Parathyroid adenoma (tissue), 2 donors: Measurements from ENCODE around the gene PPM1K.

Experiments
- H2AFZ ChIP-seq: fragments of 300-600 bp; sonication (generic); one replicate; pipeline ENCODE4 v1.7.0; 2017; ENCODE audit warnings: antibody characterized with exemption, mild to moderate bottlenecking
- H3K27ac ChIP-seq: fragments of 300-600 bp; sonication (generic); one replicate; pipeline ENCODE4 v1.7.0; 2017
- H3K27me3 ChIP-seq: fragments of 300-600 bp; sonication (generic); one replicate; pipeline ENCODE4 v1.7.0; 2017; ENCODE audit warnings: low read length; ENCODE audit not compliant: control insufficient read depth, insufficient read depth
- H3K36me3 ChIP-seq: fragments of 300-600 bp; sonication (generic); one replicate; pipeline ENCODE4 v1.7.0; 2017; ENCODE audit warnings: low read length; ENCODE audit not compliant: control insufficient read depth, insufficient read depth
- H3K4me1 ChIP-seq: fragments of 300-600 bp; sonication (generic); one replicate; pipeline ENCODE4 v1.7.0; 2017; ENCODE audit warnings: control low read depth
- H3K4me2 ChIP-seq: fragments of 300-600 bp; sonication (generic); one replicate; pipeline ENCODE4 v1.7.0; 2017; ENCODE audit warnings: low read length
- H3K4me3 ChIP-seq: fragments of 300-600 bp; sonication (generic); one replicate; pipeline ENCODE4 v1.7.0; 2017; ENCODE audit warnings: low read depth, low read length
- H3K79me2 ChIP-seq: fragments of 300-600 bp; sonication (generic); one replicate; pipeline ENCODE4 v1.7.0; 2017; ENCODE audit warnings: control low read depth
- H3K9ac ChIP-seq: fragments of 300-600 bp; sonication (generic); one replicate; pipeline ENCODE4 v1.7.0; 2017; ENCODE audit warnings: mild to moderate bottlenecking
- H3K9me3 ChIP-seq: fragments of 300-600 bp; sonication (generic); one replicate; pipeline ENCODE4 v1.7.0; 2017; ENCODE audit warnings: low read length; ENCODE audit not compliant: control insufficient read depth
- TF ChIP-seq, protein P1 (sequence below): fragments of 300-600 bp; sonication (generic); IDR thresholded peaks from one replicate; pipeline ENCODE4 v1.7.0; 2017; ENCODE audit warnings: antibody characterized with exemption, mild to moderate bottlenecking
- donor health status: primary hyperparathyroidism.

Gene PPM1K

GRCh38 chr4:88242144-88242543 is 42.2 kb downstream of the PPM1K start:
- H3K4me1 ChIP-seq: no peaks in the 10 kb centered on the region
- no peak overlapping the region for H3K27ac ChIP-seq
- no peak overlapping the region for H3K4me2 ChIP-seq
- no peaks in the 10 kb centered on the region for H3K27me3 ChIP-seq
- no peaks in the 10 kb centered on the region for H3K9me3 ChIP-seq
- H3K4me3 ChIP-seq: no peak overlapping the region
- no peaks in the 10 kb centered on the region for H3K79me2 ChIP-seq
- H3K36me3 ChIP-seq: no peaks in the 10 kb centered on the region
- no peak overlapping the region for H3K9ac ChIP-seq
- TF ChIP-seq, protein P1, sequence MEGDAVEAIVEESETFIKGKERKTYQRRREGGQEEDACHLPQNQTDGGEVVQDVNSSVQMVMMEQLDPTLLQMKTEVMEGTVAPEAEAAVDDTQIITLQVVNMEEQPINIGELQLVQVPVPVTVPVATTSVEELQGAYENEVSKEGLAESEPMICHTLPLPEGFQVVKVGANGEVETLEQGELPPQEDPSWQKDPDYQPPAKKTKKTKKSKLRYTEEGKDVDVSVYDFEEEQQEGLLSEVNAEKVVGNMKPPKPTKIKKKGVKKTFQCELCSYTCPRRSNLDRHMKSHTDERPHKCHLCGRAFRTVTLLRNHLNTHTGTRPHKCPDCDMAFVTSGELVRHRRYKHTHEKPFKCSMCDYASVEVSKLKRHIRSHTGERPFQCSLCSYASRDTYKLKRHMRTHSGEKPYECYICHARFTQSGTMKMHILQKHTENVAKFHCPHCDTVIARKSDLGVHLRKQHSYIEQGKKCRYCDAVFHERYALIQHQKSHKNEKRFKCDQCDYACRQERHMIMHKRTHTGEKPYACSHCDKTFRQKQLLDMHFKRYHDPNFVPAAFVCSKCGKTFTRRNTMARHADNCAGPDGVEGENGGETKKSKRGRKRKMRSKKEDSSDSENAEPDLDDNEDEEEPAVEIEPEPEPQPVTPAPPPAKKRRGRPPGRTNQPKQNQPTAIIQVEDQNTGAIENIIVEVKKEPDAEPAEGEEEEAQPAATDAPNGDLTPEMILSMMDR: no peak
- no peak overlapping the region for H2AFZ ChIP-seq

DNA sequence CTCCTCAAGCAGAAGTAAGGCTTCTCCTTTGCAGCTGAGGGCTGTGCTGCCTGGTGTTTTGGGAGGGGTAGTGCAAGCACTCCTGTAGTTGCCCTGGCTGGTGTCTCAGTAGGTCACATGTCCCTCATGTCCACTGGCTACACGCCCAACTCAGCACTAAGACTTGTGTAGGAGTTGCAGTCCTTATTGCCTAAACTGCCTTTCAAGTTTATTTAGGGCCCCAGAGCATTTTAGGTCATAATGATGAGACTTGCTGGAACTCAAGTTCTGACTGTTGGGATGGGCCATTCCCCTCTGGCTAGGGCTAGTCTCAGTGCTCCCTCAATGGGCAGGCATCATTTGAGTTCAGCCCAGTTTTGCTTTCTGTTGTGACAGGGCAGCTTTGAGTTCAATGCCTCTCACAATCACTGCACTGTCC is 44.1 kb downstream of the PPM1K start:
- no peaks in the 10 kb centered on the region for H3K27me3 ChIP-seq
- no peak overlapping the region for H2AFZ ChIP-seq
- H3K9ac ChIP-seq: no peak overlapping the region
- no peaks in the 10 kb centered on the region for H3K4me1 ChIP-seq
- TF ChIP-seq, protein P1: no peak
- no peak overlapping the region for H3K4me3 ChIP-seq
- H3K79me2 ChIP-seq: no peaks in the 10 kb centered on the region
- no peaks in the 10 kb centered on the region for H3K36me3 ChIP-seq
- H3K27ac ChIP-seq: no peak overlapping the region
- no peak overlapping the region for H3K4me2 ChIP-seq
- no peaks in the 10 kb centered on the region for H3K9me3 ChIP-seq

DNA sequence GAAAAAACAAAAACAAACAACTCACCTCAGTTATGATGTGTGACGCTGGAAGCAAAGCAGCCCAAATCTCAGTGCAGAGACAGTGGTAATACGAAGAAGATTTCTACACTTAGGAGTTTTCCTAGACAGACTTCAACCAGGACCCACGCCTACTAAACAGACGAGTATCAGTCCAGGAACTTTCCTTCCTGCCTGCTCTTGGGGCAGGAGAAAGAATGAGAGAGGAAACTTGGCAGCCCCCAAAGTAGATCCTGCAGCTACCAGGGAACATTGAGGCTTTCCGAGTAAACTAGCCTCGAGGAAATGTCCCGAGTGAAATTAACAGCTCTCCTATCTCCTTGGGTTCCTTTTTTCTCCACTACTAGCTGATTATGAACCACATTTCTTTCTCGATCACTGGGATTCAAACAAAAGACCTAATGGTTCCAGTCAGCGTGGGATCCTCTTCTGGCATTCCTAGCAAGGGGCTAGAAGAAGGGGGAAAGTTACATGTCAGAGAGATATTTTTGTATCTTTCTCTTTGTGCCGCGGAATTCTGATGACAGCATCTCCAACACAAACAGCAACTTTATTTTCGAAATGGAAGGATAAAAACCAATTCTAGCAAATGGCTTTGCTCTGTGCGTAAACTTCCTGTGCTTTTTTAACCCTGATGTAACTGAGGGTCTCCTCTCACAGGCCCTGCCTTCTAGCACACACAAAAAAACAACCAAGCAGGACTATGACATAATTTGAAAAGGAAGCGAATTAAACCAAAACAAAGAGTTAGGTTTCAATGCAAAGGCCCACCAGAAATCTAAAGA is 53.2 kb downstream of the PPM1K start:
- H3K27me3 ChIP-seq: no peaks in the 10 kb centered on the region
- TF ChIP-seq, protein P1: no peak

DNA sequence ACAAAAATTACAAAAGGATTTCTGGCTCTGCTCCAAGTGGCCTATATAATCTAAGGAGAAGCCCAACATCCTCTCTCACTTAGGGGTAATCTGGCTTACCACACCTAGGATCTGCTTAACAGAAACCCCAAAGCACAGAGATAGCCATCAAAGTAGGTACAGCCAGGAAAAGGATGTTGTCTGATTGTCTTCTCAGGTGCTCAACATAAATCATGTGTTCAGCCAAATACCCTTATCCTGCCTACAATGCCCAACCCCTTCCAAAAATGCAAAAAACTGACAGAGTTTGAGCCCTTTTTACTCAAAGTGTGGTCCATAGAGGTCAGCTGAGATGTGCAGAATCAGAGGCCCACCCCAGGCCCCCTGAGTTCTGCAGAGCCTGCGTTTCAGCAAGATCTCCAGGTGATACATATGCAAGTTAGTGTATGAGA is 53.9 kb downstream of the PPM1K start:
- Histone ChIP-seq H3K4me3 (no peak overlapping the region), H3K27me3 (no peaks in the 10 kb centered on the region), H3K9ac (no peak overlapping the region), H2AFZ (peak overlapping the region; percentile 89), H3K27ac (no peak overlapping the region), H3K4me1 (no peaks in the 10 kb centered on the region), H3K4me2 (no peak overlapping the region), H3K9me3 (no peaks in the 10 kb centered on the region), H3K79me2 (no peaks in the 10 kb centered on the region), H3K36me3 (no peaks in the 10 kb centered on the region)
- TF ChIP-seq, protein P1: no peak

More for the DNA sequence above, 53.2 kb downstream of the PPM1K start:
- Histone ChIP-seq H3K36me3 (no peaks in the 10 kb centered on the region), H2AFZ (peak overlapping the region; percentile 89), H3K27ac (peak overlapping the region; percentile 55), H3K4me3 (no peak overlapping the region), H3K9ac (no peak overlapping the region), H3K4me2 (peak overlapping the region; percentile 30), H3K9me3 (no peaks in the 10 kb centered on the region), H3K79me2 (no peaks in the 10 kb centered on the region), H3K4me1 (no peaks in the 10 kb centered on the region)

DNA sequence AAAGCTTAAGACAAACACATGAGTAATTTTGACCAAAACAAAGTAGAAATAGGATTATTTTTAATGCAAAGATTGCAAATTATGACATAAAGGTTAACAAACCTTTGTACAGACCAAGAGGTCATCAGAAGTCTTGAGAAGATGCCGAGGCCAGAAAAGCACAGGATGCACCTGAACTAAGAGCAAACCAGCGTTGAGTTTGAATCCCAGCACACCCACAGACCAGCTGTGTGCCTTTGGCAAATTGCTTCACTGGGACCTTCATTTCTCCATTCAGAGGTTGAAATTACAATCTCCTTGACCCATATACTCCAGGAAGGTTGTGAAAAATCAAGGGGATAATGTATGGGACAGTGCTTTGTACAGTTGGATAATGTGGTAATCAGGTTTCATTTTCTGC is 56.6 kb downstream of the PPM1K start:
- H3K36me3 ChIP-seq: no peaks in the 10 kb centered on the region
- H3K4me3 ChIP-seq: no peak overlapping the region
- no peaks in the 10 kb centered on the region for H3K9me3 ChIP-seq
- TF ChIP-seq, protein P1: no peak
- no peak overlapping the region for H3K9ac ChIP-seq
- H3K4me1 ChIP-seq: no peaks in the 10 kb centered on the region
- no peak overlapping the region for H3K27ac ChIP-seq
- H3K27me3 ChIP-seq: no peaks in the 10 kb centered on the region
- H3K79me2 ChIP-seq: no peaks in the 10 kb centered on the region
- no peak overlapping the region for H2AFZ ChIP-seq
- H3K4me2 ChIP-seq: no peak overlapping the region
